HG03103 (cell line): ENCODE results near the gene SENP2.
"Not testable (repeated sequence)": the region's sequence is repeated elsewhere in the genome, so short reads cannot be mapped to it uniquely, and the experiment has no call there.

ENCODE experiments used
- ATAC-seq: cut with Tn5 transposase; IDR thresholded peaks from one replicate; pipeline ENCODE4 v1.9.1; 2021; ENCODE audit warnings: low read depth; ENCODE audit not compliant: unreplicated experiment

The SENP2 gene

DNA sequence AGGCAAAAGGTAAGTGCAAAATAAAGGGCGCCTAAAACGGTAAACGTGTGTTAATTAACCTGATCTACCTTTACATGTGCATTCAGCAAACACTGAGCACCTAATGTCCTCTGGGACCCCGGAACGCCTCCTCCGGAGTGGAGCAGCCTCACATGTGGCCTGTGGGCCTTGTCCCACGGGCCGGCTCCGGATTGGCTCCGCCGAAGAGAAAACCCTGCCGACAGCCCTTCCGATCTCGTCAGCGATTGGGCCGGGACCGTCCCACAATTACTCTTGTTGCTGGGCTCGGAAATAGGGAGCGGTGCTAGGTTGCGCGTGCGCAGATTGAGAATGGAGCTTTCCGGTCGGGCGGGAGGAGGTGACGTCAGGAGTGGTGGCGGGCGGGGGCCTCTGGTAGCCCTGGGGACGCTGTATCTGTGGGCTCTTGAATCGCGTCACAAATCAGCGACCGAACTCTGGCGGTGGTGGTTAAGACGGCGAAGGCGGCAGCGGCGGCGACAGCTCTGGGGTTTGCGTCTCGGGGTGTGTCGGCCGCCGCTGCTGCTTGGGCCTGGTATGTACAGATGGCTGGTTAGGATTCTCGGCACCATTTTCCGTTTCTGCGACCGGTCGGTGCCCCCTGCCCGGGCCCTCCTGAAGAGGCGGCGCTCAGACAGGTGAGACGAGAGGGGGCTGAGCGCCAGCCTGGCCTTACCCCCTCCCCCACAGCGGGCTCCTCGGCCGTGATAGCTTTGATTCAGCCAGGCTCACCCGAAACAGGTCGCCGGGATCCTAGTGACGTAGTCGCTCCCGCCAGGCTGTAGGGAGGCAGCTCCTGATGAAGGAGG lies at the start of gene SENP2:
Gene SENP2 (plus strand): TSS at position 437 of the 827 bp plus-strand sequence. CDS start 119 bp downstream, at position 556.
- peak; percentile 97 for ATAC-seq

DNA sequence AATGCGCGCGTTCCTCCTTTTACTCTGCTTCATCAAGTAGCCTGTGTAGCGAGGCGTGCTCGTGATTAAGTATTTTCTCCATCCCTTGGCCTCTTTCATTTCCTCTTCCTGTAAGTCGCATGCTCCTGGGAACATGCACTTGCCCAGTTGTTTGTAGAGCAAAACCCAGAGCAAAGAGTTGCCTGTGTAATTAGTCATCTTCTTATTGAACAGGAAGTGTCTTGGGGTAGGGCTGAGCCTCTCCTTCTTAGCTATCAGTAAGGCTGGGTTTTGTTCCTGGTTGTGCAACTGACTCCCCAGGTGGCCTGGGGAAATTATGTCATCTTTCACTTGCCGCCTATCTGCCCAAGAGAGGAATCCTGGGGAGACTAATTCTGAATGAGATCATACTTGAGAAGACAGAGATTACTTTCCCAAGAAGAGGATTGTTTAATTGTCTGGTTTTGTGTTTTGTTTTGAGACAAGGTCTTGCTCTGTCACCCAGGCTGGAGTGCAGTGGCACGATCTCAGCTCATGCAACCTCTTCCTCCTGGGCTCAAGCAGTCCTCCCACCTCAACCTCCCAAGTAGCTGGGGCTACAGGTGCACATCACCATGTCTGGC lies 48.6 kb upstream of the SENP2 start:
- peak; percentile 96 for ATAC-seq

DNA sequence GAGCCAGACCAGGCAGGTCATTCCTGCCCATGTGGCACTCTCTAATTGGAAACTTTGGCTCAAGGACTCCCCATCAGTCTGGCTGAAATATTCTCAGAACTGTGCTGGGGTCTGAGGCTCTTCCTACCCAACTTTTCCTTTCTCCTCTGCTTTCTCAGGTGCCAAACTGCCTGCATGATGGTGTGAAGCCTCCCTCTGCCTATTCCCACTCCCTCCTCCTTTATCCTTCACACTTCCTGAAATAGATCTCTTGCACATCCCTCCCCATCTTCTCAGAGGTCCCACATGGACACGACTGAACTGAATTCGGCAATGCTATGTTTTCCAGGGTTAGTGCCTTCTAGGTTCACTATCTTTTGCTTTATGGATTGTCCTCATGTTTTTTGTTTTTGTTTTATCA lies 46.2 kb upstream of the SENP2 start:
- no peak for ATAC-seq

DNA sequence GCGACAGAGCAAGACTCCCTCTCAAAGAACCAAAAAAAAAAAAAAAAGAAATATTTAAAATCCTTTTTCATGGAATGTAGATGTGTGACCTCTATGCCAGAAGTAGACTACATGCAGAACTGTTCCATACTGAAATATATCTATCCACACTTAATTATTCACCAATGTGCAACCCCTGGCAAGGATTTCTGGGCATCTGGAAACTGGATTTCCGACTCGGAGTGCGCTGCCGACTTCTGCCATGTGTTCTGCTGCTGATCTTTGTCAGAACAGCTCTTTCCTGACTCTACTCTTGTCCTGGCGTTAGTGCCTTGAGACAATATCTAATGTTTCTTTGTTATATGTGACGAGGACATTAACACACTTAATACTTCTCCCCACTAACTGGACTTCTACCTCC lies 45.4 kb upstream of the SENP2 start:
- ATAC-seq = no peak

DNA sequence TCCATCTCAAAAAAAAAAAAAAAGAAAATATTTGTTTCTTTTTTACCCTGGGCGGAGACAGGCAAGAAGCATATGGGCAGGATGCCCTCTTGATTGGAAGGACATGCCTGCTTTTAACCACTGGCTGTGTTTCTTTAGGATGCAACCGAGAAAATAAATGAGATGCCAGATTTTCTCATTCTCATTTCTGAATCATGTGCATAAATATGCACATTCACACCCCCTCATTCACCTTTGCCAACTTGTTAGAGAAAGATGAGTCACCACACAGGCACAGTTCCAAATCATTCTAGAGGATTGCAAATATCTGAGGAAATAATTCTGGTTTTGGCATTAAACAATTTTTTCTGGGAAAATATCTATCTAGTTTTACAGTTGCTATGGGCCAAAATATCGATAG lies 37.0 kb upstream of the SENP2 start:
- no peak for ATAC-seq

DNA sequence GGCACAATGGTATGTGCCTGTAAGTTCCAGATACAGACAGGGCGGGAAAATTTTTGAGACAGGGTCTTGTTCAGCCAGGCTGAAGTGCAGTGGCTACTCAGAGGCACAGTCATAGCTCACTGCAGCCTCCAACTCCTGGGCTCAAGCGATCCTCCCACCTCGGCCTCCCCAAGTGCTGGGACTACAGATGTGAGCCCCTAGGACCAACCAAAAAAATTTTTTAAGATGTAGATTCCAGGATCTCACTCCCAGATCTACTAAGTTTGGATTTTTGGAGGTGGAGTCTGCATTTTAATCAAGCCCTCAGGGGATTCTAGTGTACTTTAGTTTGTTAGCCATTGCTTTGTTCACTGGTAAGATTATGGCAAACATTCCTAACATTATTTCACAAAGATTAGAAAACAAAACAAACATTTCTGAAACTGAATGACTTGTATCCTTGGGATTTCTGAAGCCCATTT lies 36.4 kb upstream of the SENP2 start:
- ATAC-seq = no peak

DNA sequence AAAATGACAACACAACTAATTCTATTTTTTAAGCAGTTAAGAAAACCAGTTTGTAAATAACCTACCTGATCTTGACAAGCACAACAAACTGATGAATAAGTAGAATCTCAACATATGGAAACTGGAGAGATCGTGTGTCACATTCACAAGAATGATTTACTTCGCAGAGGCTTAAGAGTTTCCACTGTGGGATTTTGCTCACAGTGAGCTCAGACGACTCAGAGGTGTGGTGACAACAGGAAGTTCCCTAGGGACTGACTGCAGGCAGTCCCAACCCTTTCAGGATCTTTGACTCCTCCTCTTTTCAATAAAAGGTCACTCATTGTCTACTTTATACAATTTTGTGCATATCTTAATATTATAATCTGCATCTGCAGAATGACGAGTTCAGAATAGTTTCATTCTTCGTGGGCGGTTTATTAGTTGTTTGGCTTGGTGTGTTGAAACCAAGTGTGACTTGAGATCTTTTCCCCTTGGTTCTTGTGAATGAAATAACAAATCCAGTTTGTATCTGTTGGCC lies 33.7 kb upstream of the SENP2 start, which contains the start of gene LIPH:
Gene LIPH (minus strand): TSS at position 231 of the 520 bp plus-strand sequence. CDS start 117 bp downstream, at position 114.
- peak; percentile 69 for ATAC-seq

DNA sequence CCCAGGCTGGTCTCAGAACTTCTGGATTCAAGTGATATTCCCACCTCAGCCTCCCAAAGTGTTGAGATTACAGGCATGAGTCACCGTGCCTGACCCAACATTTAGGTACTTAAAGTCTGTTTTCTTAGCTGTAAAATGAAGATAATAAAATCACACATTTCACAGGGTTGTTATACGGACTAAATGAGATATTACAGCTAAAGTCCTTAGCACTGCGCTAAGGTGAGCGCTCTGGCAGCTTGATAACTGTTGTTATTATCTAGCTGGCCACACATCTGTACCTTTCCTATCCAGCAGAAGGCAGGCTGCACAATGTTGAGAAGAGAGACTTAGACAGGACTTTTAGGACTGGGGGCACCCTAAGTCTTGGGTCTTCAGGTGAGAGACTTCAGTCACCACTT lies 31.0 kb upstream of the SENP2 start:
- no peak for ATAC-seq

DNA sequence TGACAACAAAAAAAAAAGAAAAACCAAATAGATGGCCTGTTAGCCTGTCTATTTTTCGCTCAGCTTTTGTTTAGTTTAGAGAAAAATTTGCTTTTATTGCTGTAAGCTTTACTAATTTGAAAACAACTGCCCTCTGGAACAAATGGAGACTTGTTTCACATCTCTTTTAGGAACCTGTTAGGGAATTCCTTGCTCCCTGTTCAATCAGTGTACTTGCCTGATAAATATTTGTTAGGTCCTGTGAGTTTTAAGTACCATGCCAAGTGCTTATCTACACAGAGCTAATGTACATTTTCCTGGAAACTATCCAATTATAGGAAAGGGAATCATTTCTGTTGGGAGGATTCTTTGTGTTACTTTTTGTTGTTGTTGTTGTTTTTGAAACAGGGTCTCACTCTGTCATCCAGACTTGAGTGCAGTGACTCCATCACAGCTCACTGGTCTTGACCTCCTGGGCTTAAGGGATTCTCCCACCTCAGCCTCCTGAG lies 30.2 kb upstream of the SENP2 start:
- no peak for ATAC-seq

DNA sequence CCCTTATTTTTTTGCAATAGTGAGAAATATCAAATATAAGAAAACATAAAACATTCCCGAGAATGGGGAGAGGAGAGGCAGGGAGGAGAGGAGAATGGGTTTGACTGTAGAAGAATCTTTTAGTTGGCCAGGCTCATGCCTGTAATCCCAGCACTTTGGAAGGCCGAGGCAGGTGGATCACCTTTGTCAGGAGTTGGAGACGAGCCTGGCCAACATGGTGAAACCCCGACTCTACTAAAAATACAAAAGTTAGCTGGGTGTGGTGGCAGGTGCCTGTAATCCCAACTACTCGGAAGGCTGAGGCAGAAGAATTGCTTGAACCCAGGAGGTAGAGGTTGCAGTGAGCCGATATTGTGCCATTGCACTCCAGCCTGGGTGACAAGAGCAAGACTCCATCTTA lies 29.5 kb upstream of the SENP2 start:
- not testable (repeated sequence) for ATAC-seq

DNA sequence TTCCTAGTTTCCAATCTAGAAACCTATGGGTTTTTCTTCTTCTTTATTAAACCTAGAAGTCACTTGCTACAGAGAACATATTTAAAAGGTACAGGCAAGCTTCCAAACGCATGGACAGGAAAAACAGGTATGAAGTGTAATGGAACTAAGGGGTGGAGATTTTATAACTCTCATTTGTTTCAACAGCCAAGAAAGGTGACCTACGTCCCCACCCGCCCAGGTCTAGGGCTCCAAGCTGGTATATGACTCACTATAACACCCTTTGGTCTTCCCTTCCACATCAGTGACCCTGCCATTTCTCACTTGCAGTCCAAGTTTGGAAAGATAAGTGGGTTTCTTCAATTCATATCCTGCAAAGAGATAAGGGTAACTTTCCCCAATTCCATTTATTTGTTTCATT lies 27.7 kb upstream of the SENP2 start:
- ATAC-seq = no peak

DNA sequence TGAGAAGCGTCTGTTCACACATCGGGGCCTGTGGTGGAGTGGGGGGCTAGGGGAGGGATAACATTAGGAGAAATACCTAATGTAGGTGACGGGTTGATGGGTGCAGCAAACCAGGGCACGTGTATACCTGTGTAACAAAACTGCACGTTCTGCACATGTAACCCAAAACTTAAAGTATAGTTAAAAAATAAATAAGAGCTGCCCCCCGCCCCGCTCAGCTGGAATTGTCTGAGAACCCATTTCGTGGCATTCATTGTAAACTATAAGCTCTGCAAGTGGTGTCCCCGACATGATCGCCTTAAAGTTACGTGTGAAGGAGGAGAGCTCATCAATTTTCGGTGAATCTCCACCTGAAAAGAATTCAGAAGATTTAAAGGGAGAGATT lies 26.4 kb upstream of the SENP2 start:
- ATAC-seq = no peak

DNA sequence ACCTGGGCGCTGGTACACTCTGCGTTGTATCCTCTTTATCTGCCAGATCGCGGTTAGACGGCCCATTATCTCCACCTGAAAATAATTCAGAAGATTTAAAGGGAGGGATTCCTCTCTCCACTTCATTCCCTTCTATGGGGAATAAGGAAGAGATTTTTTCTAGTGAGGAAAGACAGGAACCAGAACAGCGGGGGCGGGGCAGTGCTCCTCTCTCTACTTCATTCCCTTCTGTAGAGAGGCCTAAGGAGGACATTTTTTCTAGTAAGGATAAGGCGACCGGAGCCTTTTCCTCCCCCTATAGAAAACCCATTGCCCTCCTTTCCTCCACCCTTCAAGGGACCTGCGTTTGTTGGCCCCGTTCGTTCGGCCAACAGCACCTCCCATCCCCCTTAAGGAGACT lies 25.4 kb upstream of the SENP2 start:
- no peak for ATAC-seq

DNA sequence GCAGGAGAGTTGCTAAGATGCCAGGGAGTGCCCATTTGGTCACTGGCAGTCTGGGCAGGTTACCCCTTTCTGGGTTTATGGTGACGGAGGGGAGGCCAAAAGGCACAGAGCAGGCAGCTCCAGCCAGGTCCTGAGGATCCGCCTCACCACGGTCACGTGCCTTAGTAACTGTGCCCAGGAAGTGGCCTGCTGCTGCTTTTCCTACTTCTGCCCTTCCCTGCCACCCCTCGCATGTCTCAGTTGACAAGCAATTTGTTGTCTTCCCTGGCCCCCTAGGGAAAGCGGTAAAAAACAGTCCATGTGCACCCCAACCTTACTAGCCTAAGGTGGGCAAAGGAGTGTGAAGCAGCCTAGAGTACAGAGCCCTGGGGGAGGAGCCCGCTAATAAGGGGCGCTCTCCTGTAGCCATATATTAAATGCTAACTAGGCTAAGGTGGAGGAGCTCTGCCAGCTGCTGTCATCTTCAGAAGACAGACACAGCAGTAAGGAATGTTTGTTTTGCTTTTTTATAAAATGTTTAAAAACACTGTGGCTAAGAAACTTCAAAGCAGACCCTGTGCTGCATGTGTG lies 24.6 kb upstream of the SENP2 start:
- no peak for ATAC-seq

DNA sequence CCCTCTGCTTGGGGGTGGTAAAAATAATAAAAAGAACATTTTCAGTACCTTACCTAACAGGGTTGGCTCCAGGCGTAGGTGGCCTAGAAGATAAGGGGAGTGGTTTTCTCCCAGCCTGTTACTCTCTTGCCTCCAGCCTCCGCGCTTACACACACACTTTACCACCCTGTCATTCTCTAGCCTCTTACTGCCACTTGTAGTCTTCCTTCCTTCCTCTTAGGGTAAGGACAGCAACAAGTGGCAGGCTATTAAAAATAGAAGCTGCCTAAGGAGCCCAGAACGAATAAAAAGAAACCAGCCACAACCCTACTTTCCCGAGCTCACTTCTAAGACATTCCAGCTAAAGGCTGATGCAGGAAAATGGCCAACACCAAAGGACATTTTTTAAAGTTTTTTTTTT lies 24.1 kb upstream of the SENP2 start:
- ATAC-seq = no peak

DNA sequence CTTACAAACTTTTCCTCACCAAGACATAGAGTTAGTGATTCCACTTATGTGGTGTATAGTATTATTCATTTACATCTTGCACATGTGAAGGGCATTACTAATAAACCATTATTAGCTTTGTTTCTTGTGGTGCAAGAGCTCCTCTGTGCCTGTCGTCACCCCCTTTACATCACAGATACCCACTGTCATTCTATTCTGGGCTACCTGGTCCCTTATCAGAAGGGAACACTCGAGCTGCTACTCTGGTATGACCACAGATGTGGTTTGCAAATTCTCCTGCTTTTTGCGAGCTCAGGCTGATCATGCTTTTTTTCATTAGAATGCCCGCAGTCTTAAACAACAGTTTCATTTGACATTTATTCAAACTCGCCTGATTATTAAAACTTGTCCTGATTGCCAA lies 13.9 kb upstream of the SENP2 start:
- ATAC-seq = no peak

DNA sequence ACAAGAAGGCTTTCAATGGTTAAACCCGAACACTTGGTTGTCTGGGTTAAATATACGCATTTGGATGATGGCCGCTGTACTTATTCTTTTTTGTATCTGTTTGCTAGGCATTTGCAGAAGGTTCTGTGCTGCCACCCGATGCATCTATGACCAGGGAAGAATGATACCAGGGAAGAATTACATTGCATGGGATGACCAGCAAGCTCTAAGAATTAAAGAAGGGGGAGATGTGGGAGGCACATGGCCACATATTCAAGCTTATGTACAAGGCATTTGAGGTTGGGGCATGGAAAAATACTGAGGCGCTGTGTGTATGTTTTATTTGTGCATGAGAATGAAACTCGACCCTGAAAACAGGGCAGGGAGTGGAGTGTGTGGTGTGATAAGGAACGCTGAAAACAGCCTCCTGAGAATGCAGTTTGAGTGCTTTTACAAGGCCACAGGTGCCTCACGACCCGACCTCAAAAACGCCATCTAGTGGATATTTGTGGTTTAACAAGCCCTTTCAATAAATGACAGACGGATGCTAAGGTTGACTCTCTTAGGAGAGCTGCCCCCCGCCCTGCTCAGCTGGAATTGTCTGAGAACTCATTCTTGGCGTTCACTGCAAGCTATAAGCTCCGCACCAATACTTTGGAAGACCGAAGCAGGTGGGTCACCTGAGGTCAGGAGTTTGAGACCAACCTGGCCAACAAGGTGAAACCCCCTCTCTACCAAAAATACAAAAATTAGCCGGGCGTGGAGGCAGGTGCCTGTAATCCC lies 10.8 kb upstream of the SENP2 start:
- ATAC-seq = peak; percentile 83

DNA sequence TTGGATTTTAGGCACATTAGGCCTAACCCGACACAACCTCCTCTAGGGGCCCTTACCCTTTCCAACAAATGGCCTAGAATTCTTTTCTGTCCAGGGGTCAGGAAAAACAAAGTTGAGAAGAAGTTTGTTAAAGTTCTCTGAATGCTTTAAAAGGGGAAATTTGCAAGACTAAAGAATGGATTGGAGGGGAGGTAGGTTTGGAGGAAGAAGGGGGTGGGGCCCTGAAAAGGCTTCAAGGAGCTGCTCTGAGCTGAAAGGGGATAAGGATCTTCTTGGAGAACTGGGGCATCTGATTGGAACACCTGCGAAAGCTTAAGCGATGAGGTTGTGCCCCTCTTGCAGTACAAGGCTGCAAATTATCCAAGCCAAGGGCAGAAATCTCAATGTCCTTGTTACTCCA lies 3.9 kb upstream of the SENP2 start:
- ATAC-seq = no peak

DNA sequence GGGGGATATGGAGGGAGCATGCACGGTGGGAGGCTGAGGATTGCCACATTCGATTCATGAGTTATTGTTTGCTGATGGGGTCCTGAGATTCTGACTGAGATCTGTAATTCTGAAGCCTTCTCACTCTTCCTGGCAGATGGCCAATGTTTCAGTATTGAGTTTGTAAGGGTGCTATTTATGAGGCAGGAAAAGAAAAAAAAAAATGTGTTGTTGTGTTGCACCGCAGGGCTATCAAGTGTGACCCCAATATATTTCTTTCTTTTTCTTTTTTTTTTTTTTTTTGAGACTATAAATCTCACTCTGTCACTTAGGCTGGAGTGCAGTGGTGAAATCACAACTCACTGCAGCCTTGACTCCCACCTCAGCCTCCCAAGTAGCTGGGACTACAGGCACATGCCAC lies 3.2 kb upstream of the SENP2 start:
- ATAC-seq = no peak

DNA sequence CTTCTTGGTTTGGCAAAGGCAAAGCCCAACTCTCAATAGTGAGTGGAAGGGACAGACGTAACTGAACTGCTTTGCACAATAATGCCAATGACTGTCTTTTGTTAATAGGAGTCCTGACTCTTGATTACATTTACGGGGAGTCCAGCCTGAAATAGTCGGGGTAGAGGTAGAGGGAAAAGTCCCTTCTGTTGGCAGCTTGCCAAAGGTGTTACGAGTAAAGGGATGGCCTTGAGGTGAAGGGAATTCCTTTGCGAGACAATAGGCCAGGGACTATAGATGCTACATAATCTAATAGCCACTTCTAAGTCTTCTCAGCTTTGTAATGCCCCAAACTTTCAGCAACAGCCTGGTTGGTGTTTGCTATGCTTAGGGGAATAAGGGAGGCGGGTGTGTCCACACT lies 2.2 kb upstream of the SENP2 start:
- ATAC-seq = no peak

DNA sequence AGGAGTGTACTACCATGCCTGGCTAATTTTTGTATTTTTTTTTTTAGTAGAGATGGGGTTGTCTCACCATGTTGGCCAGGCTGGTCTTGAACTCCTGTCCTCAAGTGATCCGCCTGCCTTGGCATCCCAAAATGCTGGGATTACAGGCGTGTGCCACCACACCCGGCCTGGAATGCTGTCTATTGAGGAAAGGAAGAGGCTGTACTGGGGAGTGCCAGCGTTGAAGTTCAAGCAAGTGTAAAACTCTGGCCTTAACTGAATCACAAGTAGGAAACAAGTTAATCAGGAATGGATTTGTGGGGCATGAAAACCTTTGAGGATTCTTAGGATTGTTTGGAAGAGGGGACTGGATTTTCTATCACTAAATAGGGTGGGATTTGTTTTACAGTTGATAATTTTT lies 1.4 kb upstream of the SENP2 start:
- no peak for ATAC-seq
